GM12873 (cell line): ENCODE results near the gene DNAJB4.

Source experiments
- TF ChIP-seq, protein P1 (sequence below): IDR thresholded peaks from 2 replicates; pipeline ENCODE4 v1.5.1; 2012; ENCODE audit warnings: low read depth, mild to moderate bottlenecking, moderate library complexity, low read length, control low read depth; ENCODE audit not compliant: insufficient read depth; ENCODE audit errors: missing control alignments

Gene DNAJB4

DNA sequence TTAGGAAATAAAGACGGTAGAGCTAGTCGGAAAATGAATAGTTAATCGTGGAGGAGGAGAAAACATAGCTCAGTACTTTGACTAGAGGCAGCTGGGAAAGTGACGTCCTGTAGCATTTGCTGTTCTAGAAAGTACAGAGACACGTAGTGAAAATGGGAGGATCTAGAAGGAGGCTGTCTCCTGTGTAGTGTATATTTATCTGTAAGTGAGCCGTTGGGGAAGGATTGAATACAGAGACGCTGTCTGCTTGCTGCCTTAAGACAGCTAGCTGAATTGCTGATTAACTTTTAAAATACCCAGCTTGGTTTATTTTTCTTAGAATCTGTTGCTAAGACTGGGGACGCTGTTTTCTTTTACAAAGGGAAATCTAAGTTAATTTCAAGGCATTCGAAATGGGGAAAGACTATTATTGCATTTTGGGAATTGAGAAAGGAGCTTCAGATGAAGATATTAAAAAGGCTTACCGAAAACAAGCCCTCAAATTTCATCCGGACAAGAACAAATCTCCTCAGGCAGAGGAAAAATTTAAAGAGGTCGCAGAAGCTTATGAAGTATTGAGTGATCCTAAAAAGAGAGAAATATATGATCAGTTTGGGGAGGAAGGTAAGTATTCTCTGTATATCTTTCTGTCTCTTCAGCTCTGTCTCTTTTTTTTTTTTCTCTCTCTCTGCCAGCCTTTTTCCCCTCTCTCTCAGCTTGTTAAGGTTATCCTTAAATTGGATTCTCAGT is at the start of gene DNAJB4:
TSS of gene DNAJB4 (plus strand) at position 221 of the 729 bp plus-strand sequence. CDS start at position 393, 172 bp downstream.
- TF ChIP-seq, protein P1, sequence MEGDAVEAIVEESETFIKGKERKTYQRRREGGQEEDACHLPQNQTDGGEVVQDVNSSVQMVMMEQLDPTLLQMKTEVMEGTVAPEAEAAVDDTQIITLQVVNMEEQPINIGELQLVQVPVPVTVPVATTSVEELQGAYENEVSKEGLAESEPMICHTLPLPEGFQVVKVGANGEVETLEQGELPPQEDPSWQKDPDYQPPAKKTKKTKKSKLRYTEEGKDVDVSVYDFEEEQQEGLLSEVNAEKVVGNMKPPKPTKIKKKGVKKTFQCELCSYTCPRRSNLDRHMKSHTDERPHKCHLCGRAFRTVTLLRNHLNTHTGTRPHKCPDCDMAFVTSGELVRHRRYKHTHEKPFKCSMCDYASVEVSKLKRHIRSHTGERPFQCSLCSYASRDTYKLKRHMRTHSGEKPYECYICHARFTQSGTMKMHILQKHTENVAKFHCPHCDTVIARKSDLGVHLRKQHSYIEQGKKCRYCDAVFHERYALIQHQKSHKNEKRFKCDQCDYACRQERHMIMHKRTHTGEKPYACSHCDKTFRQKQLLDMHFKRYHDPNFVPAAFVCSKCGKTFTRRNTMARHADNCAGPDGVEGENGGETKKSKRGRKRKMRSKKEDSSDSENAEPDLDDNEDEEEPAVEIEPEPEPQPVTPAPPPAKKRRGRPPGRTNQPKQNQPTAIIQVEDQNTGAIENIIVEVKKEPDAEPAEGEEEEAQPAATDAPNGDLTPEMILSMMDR: no peak

DNA sequence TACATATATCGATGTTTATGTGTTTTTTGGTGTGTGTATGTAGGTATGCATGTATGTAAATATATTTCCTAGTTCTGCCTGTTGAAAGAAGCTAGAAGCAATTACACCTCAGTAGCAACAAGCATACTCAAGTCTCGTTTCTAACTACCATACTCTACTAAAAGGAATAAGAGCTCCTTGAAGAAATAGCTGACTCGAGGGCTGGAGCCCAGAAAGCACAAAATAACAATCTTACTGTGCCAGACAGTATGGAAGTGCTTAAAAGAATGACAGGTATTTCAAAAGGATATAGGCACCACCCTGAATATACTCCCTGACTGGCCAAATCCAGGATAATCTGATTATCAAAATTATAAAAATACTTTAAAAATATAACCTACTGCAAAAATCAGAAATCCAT is 49.0 kb upstream of the DNAJB4 start:
- TF ChIP-seq, protein P1: no peak

DNA sequence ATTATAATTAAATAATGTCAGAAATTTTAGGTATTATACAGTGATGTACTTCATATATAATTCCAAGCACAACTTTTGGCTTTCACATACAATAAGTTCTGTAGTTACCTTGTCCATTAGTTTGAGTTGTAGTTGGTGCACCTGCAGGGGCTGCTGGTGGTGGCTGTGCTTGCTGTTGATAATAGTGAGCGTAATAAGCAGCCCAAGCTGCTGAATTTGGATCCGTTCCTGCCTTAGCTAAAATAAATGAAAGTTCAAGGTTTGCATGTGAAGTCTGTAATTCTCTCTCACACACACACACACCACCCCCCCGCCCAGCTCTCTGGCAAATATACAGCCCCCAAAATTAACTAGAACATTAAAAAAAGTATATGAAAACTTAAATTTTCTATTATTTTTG is 48.3 kb upstream of the DNAJB4 start:
- TF ChIP-seq, protein P1: no peak

DNA sequence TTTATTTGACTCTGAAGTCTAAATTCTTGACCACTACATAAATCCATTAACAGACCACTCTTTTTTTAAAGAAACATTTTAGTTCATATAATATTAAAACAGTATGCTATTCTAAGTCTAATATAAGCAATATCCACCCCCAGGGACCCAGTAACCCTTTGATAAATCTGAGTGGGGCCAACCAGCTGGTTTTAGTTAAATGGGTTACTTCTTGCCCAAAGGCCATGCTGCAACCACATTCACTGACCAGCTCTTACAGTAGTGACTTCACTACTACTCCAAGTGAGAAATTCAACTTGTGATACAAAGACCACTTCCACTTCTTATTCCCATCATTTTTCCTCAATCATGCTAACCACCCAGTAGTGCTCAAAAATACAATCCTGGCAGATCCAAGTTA is 46.3 kb upstream of the DNAJB4 start:
- TF ChIP-seq, protein P1: no peak

DNA sequence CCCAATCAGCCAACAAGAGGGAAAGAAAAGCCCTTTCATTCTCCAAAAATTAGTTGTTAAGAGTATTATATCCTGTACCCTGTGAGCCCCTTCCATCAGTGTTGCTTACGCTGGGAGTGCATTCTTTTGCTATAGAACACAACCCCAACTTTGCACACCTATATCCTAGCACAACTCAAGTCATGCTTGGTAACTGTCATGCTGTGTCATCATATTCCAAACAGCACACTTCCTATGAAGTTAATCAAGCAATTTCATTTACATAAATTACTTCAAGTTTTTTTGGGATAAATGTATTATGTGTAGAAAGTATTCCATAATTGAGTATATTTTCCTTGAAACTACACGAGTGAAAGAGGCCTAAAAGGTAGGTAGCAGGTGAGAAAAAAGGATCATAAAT is 45.9 kb upstream of the DNAJB4 start:
- TF ChIP-seq, protein P1: no peak

DNA sequence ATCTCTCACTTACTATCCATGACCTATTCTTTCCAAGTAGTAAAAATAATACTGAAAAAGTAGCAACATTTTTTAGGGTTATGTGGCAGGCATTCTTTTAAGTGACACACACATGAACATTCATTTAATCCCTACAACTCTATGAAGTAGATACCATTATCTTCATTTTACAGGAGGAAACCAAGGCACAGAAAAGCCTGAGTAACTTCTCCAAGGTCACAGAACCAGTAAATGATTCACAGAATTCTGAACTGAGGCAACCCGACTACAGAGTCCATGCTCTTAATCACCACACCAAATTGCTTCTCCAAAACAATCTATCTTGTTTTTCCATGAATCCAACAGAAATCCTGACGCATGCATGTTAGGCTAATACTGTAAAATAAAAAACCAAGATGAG is 43.3 kb upstream of the DNAJB4 start:
- TF ChIP-seq, protein P1: no peak

DNA sequence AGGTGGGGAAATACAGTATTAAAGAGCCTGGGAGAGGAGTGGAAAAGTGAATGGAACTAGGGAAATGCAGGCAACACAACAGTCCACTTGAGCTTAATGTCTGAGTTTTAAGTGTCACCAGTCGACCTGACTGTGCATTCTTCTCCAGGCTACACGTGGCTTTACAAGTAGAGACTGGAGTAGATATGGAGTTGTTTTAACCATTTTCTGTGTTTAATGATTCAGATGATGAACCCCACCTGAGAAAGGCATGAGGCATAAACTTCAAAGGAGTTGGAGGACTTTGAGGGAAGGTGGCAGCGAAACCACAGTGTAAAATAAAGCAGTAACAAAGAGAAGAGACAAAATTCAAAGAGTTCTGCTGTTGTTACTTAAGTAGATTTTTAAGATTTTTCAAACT is 38.4 kb upstream of the DNAJB4 start:
- TF ChIP-seq, protein P1: no peak
